IMR-90 (cell line): Measurements from ENCODE around the gene NDUFA3. TPM values are rescaled to one million over a fixed set of nuclear protein-coding genes. Genes with fewer than 3 reads are reported as not detected.
A peak's percentile ranks its signal among the peaks of the same experiment; 100 is the strongest.

Experiments used
- ATAC-seq: fragments of 200-7000 bp; cut with Tn5 transposase; 2 replicates; pipeline ENCODE4 v1.9.1; 2020; ENCODE audit warnings: low read depth, mild to moderate bottlenecking, moderate library complexity
- BruUV-seq: library from RNA; stranded (reverse); fragments of 400-500 nt; replicated peaks from 2 replicates; lab custom pipeline; 2021; lab: Mats Ljungman, UMichigan
- CTCF ChIA-PET: fragments of 300-600 bp; formaldehyde crosslinking; extraction: SDS; loops from one replicate; lab custom pipeline; 2021; ENCODE audit warnings: antibody characterized with exemption; lab: Yijun Ruan, JAX
- POLR2A ChIA-PET: fragments of 300-600 bp; sonication (Branson Sonifier 250); formaldehyde crosslinking; loops from one replicate; lab custom pipeline; 2022; ENCODE audit warnings: antibody characterized with exemption; ENCODE audit not compliant: unreplicated experiment; lab: Charles Lee
- DNase-seq: peaks from one replicate; pipeline ENCODE4 v3.0.0; 2013
- H2AFZ ChIP-seq: replicated peaks from 2 replicates; pipeline ENCODE3; 2013; ENCODE audit warnings: low read length, mild to moderate bottlenecking; ENCODE audit not compliant: poor library complexity
- H2AK5ac ChIP-seq: 2 replicates; pipeline ENCODE4 v1.6.1; 2013; ENCODE audit warnings: low read depth, low read length, inconsistent platforms
- H2AK9ac ChIP-seq: replicated peaks from 2 replicates; pipeline ENCODE3; 2013; ENCODE audit warnings: mild to moderate bottlenecking, low read depth, low read length, moderate library complexity; ENCODE audit not compliant: poor library complexity
- H2BK120ac ChIP-seq: 2 replicates; pipeline ENCODE4 v1.6.1; 2013; ENCODE audit warnings: low read depth, low read length, inconsistent platforms
- H2BK15ac ChIP-seq: 3 replicates; pipeline ENCODE4 v1.6.1; 2013; ENCODE audit warnings: low read depth, low read length, inconsistent platforms
- H2BK20ac ChIP-seq: 2 replicates; pipeline ENCODE4 v1.6.1; 2013; ENCODE audit warnings: low read depth, mild to moderate bottlenecking, inconsistent platforms, low read length, moderate library complexity
- H2BK5ac ChIP-seq: 2 replicates; pipeline ENCODE4 v1.6.1; 2013; ENCODE audit warnings: mild to moderate bottlenecking, low read depth, low read length, inconsistent platforms; ENCODE audit not compliant: poor library complexity, severe bottlenecking
- H3K14ac ChIP-seq: replicated peaks from 2 replicates; pipeline ENCODE4 v1.6.1; 2013; ENCODE audit warnings: low read depth, low read length, inconsistent platforms
- H3K18ac ChIP-seq: 2 replicates; pipeline ENCODE4 v1.6.1; 2013; ENCODE audit warnings: low read depth, low read length, control low read depth
- H3K23ac ChIP-seq: 2 replicates; pipeline ENCODE4 v1.6.1; 2013; ENCODE audit warnings: low read depth, low read length, inconsistent platforms
- H3K27ac ChIP-seq: 2 replicates; pipeline ENCODE4 v1.5.1; 2013; ENCODE audit warnings: mild to moderate bottlenecking, control low read depth, low read length; ENCODE audit not compliant: insufficient read depth
- H3K27me3 ChIP-seq: 2 replicates; pipeline ENCODE4 v1.6.1; 2013; ENCODE audit warnings: low read length; ENCODE audit not compliant: control insufficient read depth, insufficient read depth
- H3K36me3 ChIP-seq: 2 replicates; pipeline ENCODE4 v1.6.1; 2013; ENCODE audit warnings: low read length, mixed read lengths; ENCODE audit not compliant: control insufficient read depth, insufficient read depth
- H3K4ac ChIP-seq: 2 replicates; pipeline ENCODE4 v1.6.1; 2013; ENCODE audit warnings: low read depth, low read length, inconsistent platforms
- H3K4me1 ChIP-seq: 2 replicates; pipeline ENCODE4 v1.6.1; 2013; ENCODE audit warnings: low read length, mixed read lengths; ENCODE audit not compliant: control insufficient read depth, insufficient read depth
- H3K4me2 ChIP-seq: 2 replicates; pipeline ENCODE4 v1.6.1; 2013; ENCODE audit warnings: low read depth, mild to moderate bottlenecking, control low read depth, low read length, moderate library complexity
- H3K4me3 ChIP-seq: 2 replicates; pipeline ENCODE4 v1.5.1; 2013; ENCODE audit warnings: low read depth, mild to moderate bottlenecking, control low read depth, low read length, moderate library complexity; ENCODE audit not compliant: insufficient read depth
- H3K56ac ChIP-seq: 2 replicates; pipeline ENCODE4 v1.6.1; 2013; ENCODE audit warnings: low read length, inconsistent platforms; ENCODE audit not compliant: insufficient read depth; ENCODE audit errors: extremely low read depth
- H3K79me1 ChIP-seq, 2 experiments: 2 replicates each; pipeline ENCODE4 v1.6.1; 2013; ENCODE audit warnings: low read length in 2 of 2, inconsistent platforms in 1 of 2, low read depth in 1 of 2
- H3K9ac ChIP-seq: 2 replicates; pipeline ENCODE4 v1.6.1; 2013; ENCODE audit warnings: low read depth, low read length, control low read depth
- H3K9me1 ChIP-seq: 2 replicates; pipeline ENCODE4 v1.6.1; 2013; ENCODE audit warnings: low read length, inconsistent platforms; ENCODE audit not compliant: insufficient read depth
- H3K9me3 ChIP-seq: 2 replicates; pipeline ENCODE4 v1.6.1; 2013; ENCODE audit warnings: low read length; ENCODE audit not compliant: control insufficient read depth, insufficient read depth
- H4K20me1 ChIP-seq: 2 replicates; pipeline ENCODE4 v1.6.1; 2013; ENCODE audit warnings: low read length, inconsistent platforms; ENCODE audit not compliant: insufficient read depth
- H4K5ac ChIP-seq: 2 replicates; pipeline ENCODE4 v1.6.1; 2013; ENCODE audit warnings: mild to moderate bottlenecking, low read depth, low read length, control low read depth
- H4K8ac ChIP-seq, 2 experiments: 2 replicates each; pipeline ENCODE4 v1.6.1; 2013; ENCODE audit warnings: low read depth in 2 of 2, low read length in 2 of 2, control low read depth in 1 of 2, inconsistent platforms in 1 of 2
- H4K91ac ChIP-seq: 2 replicates; pipeline ENCODE4 v1.6.1; 2013; ENCODE audit warnings: low read depth, low read length, inconsistent platforms; ENCODE audit not compliant: insufficient read depth
- BHLHE40 ChIP-seq: fragments of 150-350 bp; IDR thresholded peaks from 2 replicates; pipeline ENCODE4 v1.6.1; 2016; ENCODE audit warnings: mild to moderate bottlenecking, low read depth, low read length
- FOS ChIP-seq: fragments of 150-350 bp; IDR thresholded peaks from 2 replicates; pipeline ENCODE4 v1.6.1; 2016; ENCODE audit warnings: low read depth, low read length
- MAZ ChIP-seq: IDR thresholded peaks from 2 replicates; pipeline ENCODE4 v1.6.1; 2012; ENCODE audit warnings: low read depth, mild to moderate bottlenecking, low read length, improper control_type of control experiment, moderate library complexity, borderline replicate concordance
- MXI1 ChIP-seq: IDR thresholded peaks from 2 replicates; pipeline ENCODE4 v1.6.1; 2012; ENCODE audit warnings: low read depth, mild to moderate bottlenecking, low read length, moderate library complexity, borderline replicate concordance
- POLR2A ChIP-seq: IDR thresholded peaks from 2 replicates; pipeline ENCODE4 v1.6.1; 2012; ENCODE audit warnings: mild to moderate bottlenecking, low read depth, low read length
- WGBS, 2 experiments: methylation state at CpG; one replicate each; pipeline versions ENCODE4 v1.1.5 to v1.1.7; 2013; ENCODE audit warnings: missing lambda C conversion rate in 2 of 2; ENCODE audit not compliant: insufficient read length in 1 of 2; ENCODE audit errors: extremely low coverage in 2 of 2; 5-methylcytosine and 5-hydroxymethylcytosine counted together
- dilution Hi-C: fragments of 300-500 bp; cut with HindIII; formaldehyde crosslinking; loops from one replicate; pipeline ENCODE4 v1.14.3; 2018; ENCODE audit warnings: low sequenced_read_pairs; ENCODE audit not compliant: unreplicated experiment
- in situ Hi-C: fragments of 300-500 bp; cut with MboI; formaldehyde crosslinking; loops from 3 replicates; pipeline ENCODE4 v1.14.3; 2019; ENCODE audit warnings: low sequenced_read_pairs, inconsistent platforms, mixed read lengths
- intact Hi-C: fragments of 100-400 bp; cut with micrococcal nuclease; formaldehyde crosslinking; loops from 2 replicates; pipeline ENCODE4 v1.10.0; 2022
- polyA plus RNA-seq, 3 experiments: library from polyadenylated mRNA; depleted of rRNA; stranded (reverse); fragments of >200 nt; gene quantifications; 2 replicates each; pipeline ENCODE4 v1.2.3, GENCODE V29; 2012; ENCODE audit warnings: low replicate concordance in 1 of 3
- total RNA-seq: library from RNA; depleted of rRNA; stranded (reverse); fragments of >200 nt; gene quantifications from 2 replicates; pipeline ENCODE4 v1.2.3, GENCODE V29; 2012

The NDUFA3 gene
- total and polyA plus RNA-seq, 2 of the 4 experiments (the other 2 are of a cell fraction), result 7.9 to 85.0 TPM

DNA sequence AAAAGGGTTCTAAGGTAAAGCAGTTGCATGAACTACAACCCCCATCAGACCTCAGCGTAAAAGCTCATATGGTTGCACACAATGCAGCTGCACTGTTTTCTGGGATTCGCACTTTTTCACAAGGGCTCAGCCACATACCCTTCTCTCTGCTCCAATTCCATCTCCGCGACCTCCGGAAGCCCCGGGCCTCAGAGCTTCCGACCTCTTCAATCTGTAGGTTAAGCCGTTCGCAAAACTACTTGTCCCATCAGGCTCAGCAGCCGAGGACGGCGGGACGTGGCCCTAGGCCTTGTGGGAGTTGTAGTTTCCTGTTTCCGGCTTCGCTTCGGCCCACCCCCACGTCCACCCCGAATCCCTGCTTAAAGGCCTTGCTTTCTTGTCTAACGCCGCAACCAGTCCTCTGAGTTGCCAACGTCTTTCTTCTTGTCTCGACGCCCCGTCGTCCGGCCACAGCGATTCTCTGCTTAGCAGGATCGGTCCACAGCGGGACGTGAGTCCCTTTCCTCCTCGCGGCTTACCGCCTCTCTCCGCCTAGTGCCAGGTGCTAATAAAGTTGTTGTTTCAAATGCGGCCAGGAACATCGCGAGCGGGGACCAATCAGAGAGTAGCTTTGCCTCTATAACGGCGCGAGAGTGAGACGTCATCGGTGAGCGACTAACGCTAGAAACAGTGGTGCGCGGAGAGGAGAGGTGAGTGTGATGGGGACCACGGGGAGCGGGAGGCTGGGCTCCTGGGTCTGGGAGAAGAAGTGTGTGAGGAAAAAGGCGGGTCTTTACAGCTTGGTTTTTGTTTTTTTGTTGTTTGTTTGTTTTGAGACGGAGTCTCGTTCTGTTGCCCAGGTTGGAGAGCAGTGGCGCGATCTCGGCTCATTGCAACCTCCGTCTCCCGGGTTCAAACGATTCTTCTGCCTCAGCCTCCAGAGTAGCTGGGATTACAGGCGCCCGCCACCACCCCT is 12.7 kb downstream of the NDUFA3 start, which contains the start of the genes PRPF31 and TFPT:
Gene PRPF31 (plus strand): TSS at position 646 of the 955 bp plus-strand sequence. CDS start 2,525 bp downstream, outside the sequence.
Gene TFPT (minus strand): TSS at position 549 of the 955 bp plus-strand sequence. CDS start 388 bp downstream, at position 161.
- H4K8ac ChIP-seq, result peak within 1 kb of the TSS; percentile 69 to 98
- peak within 1 kb of the TSS; percentile 94 for H3K56ac ChIP-seq
- H4K20me1 ChIP-seq, result no peaks in the 10 kb centered on the region
- H3K79me1 ChIP-seq, result peaks cover 28 to 58% of the 10 kb centered on the region in 2 experiments
- H3K9me1 ChIP-seq, result no peaks in the 10 kb centered on the region
- peak within 1 kb of the TSS; percentile 83 for H2BK120ac ChIP-seq
- peak within 1 kb of the TSS; percentile 97 for H3K14ac ChIP-seq
- dilution Hi-C loops (no loop called here), in situ Hi-C loops (loop anchor here (25.0 kb wide), 1 partner anchor 347 kb away; the partner anchor contains the start of genes CDC42EP5 and LENG9), intact Hi-C loops (loop anchor here (1.0 to 2.0 kb wide), 2 partner anchors 21 to 116 kb away; partner anchors contain the start of gene CNOT3)
- H2BK5ac ChIP-seq, result peak within 1 kb of the TSS; percentile 95
- H4K5ac ChIP-seq, result peak within 1 kb of the TSS; percentile 83
- peak within 1 kb of the TSS; percentile 94 for H3K27ac ChIP-seq
- peak within 1 kb of the TSS; percentile 95 for H2AK5ac ChIP-seq
- H3K36me3 ChIP-seq, result peaks cover 22% of the 10 kb centered on the region
- H3K4me1 ChIP-seq, result peaks cover 6% of the 10 kb centered on the region
- H3K4ac ChIP-seq, result peak within 1 kb of the TSS; percentile 91
- TF ChIP-seq POLR2A (peak; percentile 68; the same call in 1 of the 2 replicates), MAZ (peak; percentile 75; the same call in 1 of the 2 replicates), FOS (peak; percentile 58; the same call in 1 of the 2 replicates), BHLHE40 (no peak; the same call in 1 of the 2 replicates), MXI1 (peak; percentile 95)
- peak within 1 kb of the TSS; percentile 61 for H3K4me3 ChIP-seq
- H3K23ac ChIP-seq, result peak within 1 kb of the TSS; percentile 91
- H3K4me2 ChIP-seq, result peak within 1 kb of the TSS; percentile 98
- H3K9ac ChIP-seq, result peak within 1 kb of the TSS; percentile 94
- peak; percentile 97 for ATAC-seq
- ChIA-PET POLR2A (interaction anchor here (1.1 kb wide), 1 partner anchor 22 kb away, joined by 3 read pairs; the partner anchor contains the start of gene CNOT3), CTCF (interaction anchor here (0.6 kb wide), 1 partner anchor 366 kb away, joined by 5 read pairs; no protein-coding TSS in a partner anchor)
- BruUV-seq, result no TSS peak
- H3K27me3 ChIP-seq, result no peaks in the 10 kb centered on the region
- H4K91ac ChIP-seq, result peak within 1 kb of the TSS; percentile 93
- 0% methylated on average over 23 of the region's 60 CpGs; no CpG with 5 or more reads in 1 of the 2 experiments for WGBS, 2 experiments
- peak within 1 kb of the TSS; percentile 76 for H3K18ac ChIP-seq
- H2BK20ac ChIP-seq, result peak within 1 kb of the TSS; percentile 47; the same call in 1 of the 2 replicates
- H2AFZ ChIP-seq, result peak within 1 kb of the TSS; percentile 99
- no peaks in the 10 kb centered on the region for H3K9me3 ChIP-seq
- H2BK15ac ChIP-seq, result peak within 1 kb of the TSS; percentile 58; the same call in 1 of the 3 replicates
- DNase-seq, result peak; percentile 98
- H2AK9ac ChIP-seq, result peak within 1 kb of the TSS; percentile 97
